Hematopoietic multipotent progenitor cell treated with erythropoietin and hydrocortisone succinate and interleukin-3 and kit ligand, for 8 days (in vitro differentiated cells): ENCODE measurements around the gene BACH2.
"Not testable (repeated sequence)": the region's sequence is repeated elsewhere in the genome, so short reads cannot be mapped to it uniquely, and the experiment has no call there.

Source experiments
- DNase-seq: peaks from one replicate; pipeline ENCODE4 v3.0.0-alpha.2; 2015

BACH2 gene

GRCh38 chr6:90087106-90087833 is 209.4 kb downstream of the BACH2 start:
- DNase-seq: no peak

- DNase-seq: no peak
Observed at GRCh38 chr6:90086517-90086916, 210.1 kb downstream of the BACH2 start.

- peak; percentile 29 for DNase-seq
Observed at GRCh38 chr6:90083891-90084290, 212.8 kb downstream of the BACH2 start.

GRCh38 chr6:90082847-90083246 is 213.8 kb downstream of the BACH2 start:
- no peak for DNase-seq

GRCh38 chr6:90080876-90081481 is 215.7 kb downstream of the BACH2 start:
- DNase-seq: no peak

- no peak for DNase-seq
Observed at GRCh38 chr6:90079560-90080490, 216.8 kb downstream of the BACH2 start.

GRCh38 chr6:90078513-90079289 is 217.9 kb downstream of the BACH2 start:
- DNase-seq: peak; percentile 70

- DNase-seq: no peak
Observed at GRCh38 chr6:90076511-90077415, 219.9 kb downstream of the BACH2 start.

GRCh38 chr6:90074161-90074850 is 222.3 kb downstream of the BACH2 start:
- no peak for DNase-seq

- DNase-seq: no peak
Observed at GRCh38 chr6:90072935-90073464, 223.6 kb downstream of the BACH2 start.

- no peak for DNase-seq
Observed at GRCh38 chr6:90072501-90072900, 224.1 kb downstream of the BACH2 start.

- no peak for DNase-seq
Observed at GRCh38 chr6:90068703-90069523, 227.7 kb downstream of the BACH2 start.

GRCh38 chr6:90068264-90068663 is 228.4 kb downstream of the BACH2 start:
- DNase-seq: no peak

GRCh38 chr6:90066697-90067096 is 229.9 kb downstream of the BACH2 start:
- no peak for DNase-seq

GRCh38 chr6:90065173-90065572 is 231.5 kb downstream of the BACH2 start:
- no peak for DNase-seq

GRCh38 chr6:90062667-90063066 is 234.0 kb downstream of the BACH2 start:
- DNase-seq: no peak

GRCh38 chr6:90062051-90062450 is 234.6 kb downstream of the BACH2 start:
- DNase-seq: no peak

- not testable (repeated sequence) for DNase-seq
Observed at GRCh38 chr6:90059178-90059577, 237.5 kb downstream of the BACH2 start.

GRCh38 chr6:90055924-90056323 is 240.7 kb downstream of the BACH2 start:
- not testable (repeated sequence) for DNase-seq

GRCh38 chr6:90054193-90054592 is 242.4 kb downstream of the BACH2 start:
- not testable (repeated sequence) for DNase-seq
